ENCODE results near the gene AGPAT3.

The AGPAT3 gene

GRCh38 chr21:44029460-44030087, 164.6 kb downstream of the AGPAT3 start:
- DNase-seq = no peak

GRCh38 chr21:44035244-44035643, 170.2 kb downstream of the AGPAT3 start:
- no peak for DNase-seq

Measured in cortex of kidney (tissue), 1 donor.